HG03060 (cell line): ENCODE data around the gene TFF1.

ENCODE experiments used
- ATAC-seq: cut with Tn5 transposase; IDR thresholded peaks from one replicate; pipeline ENCODE4 v1.9.1; 2021; ENCODE audit warnings: low read depth, moderate number of reproducible peaks; ENCODE audit not compliant: unreplicated experiment

The TFF1 gene

GRCh38 chr21:42321231-42321630 is 45.1 kb downstream of the TFF1 start:
- ATAC-seq: no peak

DNA sequence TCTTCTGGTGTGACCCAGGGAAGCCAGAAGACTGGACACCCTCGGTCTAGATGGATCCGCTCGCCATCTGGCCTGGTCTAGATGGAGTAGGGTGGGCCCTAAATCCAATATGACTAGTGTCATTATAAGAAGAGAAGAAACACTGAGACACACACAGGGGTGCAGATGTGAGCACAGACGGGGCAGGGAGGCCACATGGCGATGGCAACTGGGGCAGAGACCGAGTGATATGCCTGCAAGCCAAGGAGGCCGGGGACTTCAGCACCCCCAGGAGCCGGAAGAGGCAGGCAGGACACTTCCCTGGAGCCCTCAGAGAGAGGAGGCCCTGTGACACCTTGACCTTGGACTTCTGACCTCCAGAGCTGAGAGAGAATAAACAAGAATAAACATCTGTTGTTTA is 45.5 kb downstream of the TFF1 start:
- no peak for ATAC-seq

- no peak for ATAC-seq
Observed at GRCh38 chr21:42319851-42320572, 46.3 kb downstream of the TFF1 start.

DNA sequence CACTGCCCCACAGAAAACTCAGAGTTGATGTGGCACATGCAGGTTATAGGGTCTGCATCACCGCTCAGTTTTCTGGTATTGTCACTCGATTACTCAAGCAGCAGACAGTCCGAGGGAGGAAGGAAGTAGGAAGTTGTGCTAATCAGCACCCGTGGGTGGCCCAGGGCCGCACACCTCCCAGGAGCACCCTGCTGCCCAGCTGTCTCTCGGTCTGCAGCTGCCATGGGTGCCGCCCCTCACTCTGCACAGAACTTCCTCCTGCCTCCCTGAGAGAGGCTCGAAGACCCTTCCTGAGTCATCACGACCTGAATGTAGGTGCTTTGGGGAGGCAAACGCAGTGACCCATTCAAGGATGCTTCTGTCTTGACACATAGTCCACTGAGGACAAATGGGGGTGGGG is 47.0 kb downstream of the TFF1 start:
- ATAC-seq: no peak

- no peak for ATAC-seq
Observed at GRCh38 chr21:42317826-42318746, 48.2 kb downstream of the TFF1 start.

- no peak for ATAC-seq
Observed at GRCh38 chr21:42317341-42317741, 49.0 kb downstream of the TFF1 start.

DNA sequence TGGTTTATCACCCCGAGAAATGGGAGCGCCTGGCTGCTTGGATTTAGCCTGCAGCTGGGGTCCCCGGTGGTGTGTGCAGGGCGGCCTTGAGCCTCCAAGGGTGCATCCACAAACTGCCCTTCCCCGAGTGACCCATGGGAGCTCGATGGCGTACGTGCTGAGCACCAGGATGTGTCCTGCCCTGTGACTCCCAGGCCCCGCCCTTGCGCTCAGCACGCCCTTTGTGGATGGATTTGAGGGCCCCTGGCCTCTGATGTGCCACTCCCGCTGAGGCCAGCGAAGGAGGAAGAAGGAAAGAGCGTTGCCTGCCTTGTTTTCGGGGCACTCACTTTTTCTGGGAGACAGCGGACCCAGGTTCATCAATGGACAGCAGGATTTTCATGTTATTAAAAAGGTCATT is 49.4 kb downstream of the TFF1 start:
- no peak for ATAC-seq

DNA sequence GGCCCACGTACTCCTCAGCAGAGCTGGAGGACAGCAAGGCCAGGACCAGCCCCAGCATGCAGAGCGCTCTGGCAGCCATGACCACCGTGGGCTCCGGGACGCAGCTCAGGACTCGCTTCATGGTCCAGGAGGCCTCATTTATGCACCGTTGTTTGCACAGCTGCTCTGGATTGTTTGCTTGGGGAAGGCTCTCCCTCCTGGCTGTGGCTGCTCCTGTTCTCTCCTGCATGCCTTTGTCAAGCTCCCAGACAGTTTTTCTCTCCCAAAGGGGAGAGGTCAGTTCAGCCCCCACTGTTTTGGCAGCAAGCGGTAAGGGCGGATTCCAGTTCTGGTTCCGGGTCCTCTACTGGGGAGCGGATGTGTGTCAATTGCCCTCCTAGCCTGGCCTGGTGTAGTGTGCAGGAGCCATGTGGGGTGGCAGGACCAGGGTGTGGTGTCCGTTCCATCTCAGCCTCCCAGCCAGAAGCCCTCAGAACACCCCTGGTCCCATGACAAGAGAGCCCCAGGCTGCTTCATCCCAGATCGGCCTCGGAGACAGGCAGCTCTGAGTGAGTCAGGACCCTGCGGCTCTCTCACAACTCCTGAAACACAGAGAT is 50.9 kb downstream of the TFF1 start, which contains the start of gene TFF3:
TSS of gene TFF3 (minus strand) at position 114 of the 596 bp plus-strand sequence. CDS start at position 79, 35 bp downstream.
- no peak for ATAC-seq

- no peak for ATAC-seq
Observed at GRCh38 chr21:42314616-42315295, 51.6 kb downstream of the TFF1 start.

GRCh38 chr21:42313501-42313969 is 52.8 kb downstream of the TFF1 start:
- ATAC-seq: no peak

DNA sequence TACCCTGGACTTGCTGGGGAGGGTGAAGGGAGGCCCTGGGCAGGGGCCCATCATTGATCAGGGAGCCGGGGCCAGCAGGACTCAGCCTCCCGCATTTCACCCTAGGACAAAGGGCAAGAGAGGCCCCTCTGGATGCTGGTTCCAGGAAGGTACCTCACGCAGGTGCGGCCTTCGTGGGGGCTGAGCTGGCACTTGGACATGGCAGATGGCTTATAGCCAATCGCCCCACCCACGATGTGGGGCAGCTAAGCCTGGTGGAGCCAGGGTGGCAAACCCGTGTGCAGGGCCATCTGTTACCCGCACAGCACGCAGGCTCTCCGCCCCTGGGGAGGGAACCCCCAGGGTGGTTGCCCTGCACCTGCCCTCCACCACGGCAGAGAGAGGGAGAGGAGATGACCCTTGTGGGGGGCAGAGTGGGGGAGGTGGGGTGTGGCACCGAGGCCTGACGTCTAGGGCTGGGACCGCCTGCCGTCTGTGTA is 53.7 kb downstream of the TFF1 start:
- no peak for ATAC-seq
